Loucy (cell line): ENCODE results near the gene GOLGA7B.

ENCODE experiments used
- H2AFZ ChIP-seq: fragments of 200-600 bp; sonication (generic); 2 replicates; pipeline ENCODE4 v1.6.0; 2016; ENCODE audit warnings: antibody characterized with exemption, mild to moderate bottlenecking, low read length, moderate library complexity
- H3F3A ChIP-seq: fragments of 200-600 bp; 2 replicates; pipeline ENCODE4 v1.6.0; 2016; ENCODE audit warnings: antibody characterized with exemption, low read depth, mild to moderate bottlenecking
- H3K27me3 ChIP-seq: fragments of 200-600 bp; sonication (generic); 2 replicates; pipeline ENCODE4 v1.6.1; 2014; ENCODE audit warnings: low read length, mild to moderate bottlenecking; ENCODE audit not compliant: insufficient read depth, poor library complexity, severe bottlenecking
- H3K36me3 ChIP-seq: fragments of 200-600 bp; sonication (generic); 2 replicates; pipeline ENCODE4 v1.6.1; 2016; ENCODE audit warnings: low read length; ENCODE audit not compliant: insufficient read depth
- H3K4me1 ChIP-seq: fragments of 200-600 bp; sonication (generic); 2 replicates; pipeline ENCODE4 v1.5.1; 2014; ENCODE audit warnings: low read length, mild to moderate bottlenecking; ENCODE audit not compliant: insufficient read depth, poor library complexity, severe bottlenecking
- H3K4me2 ChIP-seq: fragments of 200-600 bp; sonication (generic); 2 replicates; pipeline ENCODE4 v1.6.0; 2014; ENCODE audit warnings: antibody characterized with exemption, low read length, low read depth, mild to moderate bottlenecking; ENCODE audit not compliant: poor library complexity, severe bottlenecking
- H3K4me3 ChIP-seq: fragments of 200-600 bp; sonication (generic); 2 replicates; pipeline ENCODE4 v1.5.1; 2014; ENCODE audit warnings: low read length, mild to moderate bottlenecking, mixed read lengths; ENCODE audit not compliant: poor library complexity, severe bottlenecking
- H3K79me2 ChIP-seq: fragments of 200-600 bp; sonication (generic); 2 replicates; pipeline ENCODE4 v1.6.1; 2014; ENCODE audit warnings: low read length; ENCODE audit not compliant: insufficient read depth
- H3K9ac ChIP-seq: fragments of 200-600 bp; sonication (generic); 2 replicates; pipeline ENCODE4 v1.6.0; 2014; ENCODE audit warnings: mild to moderate bottlenecking, low read depth, low read length, moderate library complexity; ENCODE audit not compliant: poor library complexity, severe bottlenecking
- H3K9me2 ChIP-seq: fragments of 200-600 bp; sonication (generic); replicated peaks from 2 replicates; pipeline ENCODE4 v1.6.1; 2016; ENCODE audit warnings: low read depth, low read length, mixed read lengths
- H3K9me3 ChIP-seq: fragments of 200-600 bp; sonication (generic); 2 replicates; pipeline ENCODE4 v1.6.1; 2014; ENCODE audit warnings: mild to moderate bottlenecking, antibody characterized with exemption, low read length, low read depth; ENCODE audit not compliant: insufficient read depth
- H4K20me1 ChIP-seq: fragments of 200-600 bp; sonication (generic); 2 replicates; pipeline ENCODE4 v1.6.0; 2014; ENCODE audit warnings: antibody characterized with exemption, low read length, mild to moderate bottlenecking; ENCODE audit not compliant: insufficient read depth, poor library complexity, severe bottlenecking
- CTCF ChIP-seq: fragments of 200-600 bp; sonication (generic); conservative IDR thresholded peaks from 2 replicates; pipeline ENCODE4 v1.5.1; 2014; ENCODE audit warnings: mild to moderate bottlenecking, antibody characterized with exemption, low read length
- EZH2phosphoT487 ChIP-seq: fragments of 200-600 bp; IDR thresholded peaks from 2 replicates; pipeline ENCODE4 v1.6.1; 2018; ENCODE audit warnings: antibody characterized with exemption, mild to moderate bottlenecking, moderate library complexity, borderline replicate concordance

GOLGA7B gene

DNA sequence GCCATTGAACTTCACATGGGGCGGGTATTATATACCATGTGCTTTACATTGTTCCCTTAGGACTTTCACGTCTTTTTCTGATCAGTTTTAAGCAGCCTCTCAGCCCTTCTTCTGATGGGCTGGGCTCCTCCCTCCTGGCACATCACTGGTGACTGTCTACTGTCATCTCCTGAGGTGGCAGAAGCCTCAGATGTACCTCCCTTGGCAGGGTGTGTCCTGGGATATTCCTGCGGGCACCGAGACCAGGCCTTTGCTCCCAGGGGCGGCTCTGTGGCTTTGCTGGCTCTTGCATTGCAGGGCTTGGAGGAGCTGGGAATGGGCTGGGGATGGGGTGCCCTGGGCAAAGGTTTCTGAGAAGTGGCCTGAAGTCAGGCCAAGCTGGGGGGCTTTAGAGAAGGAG is 34.6 kb upstream of the GOLGA7B start:
- no peak for TF ChIP-seq CTCF
- TF ChIP-seq EZH2phosphoT487: no peak

DNA sequence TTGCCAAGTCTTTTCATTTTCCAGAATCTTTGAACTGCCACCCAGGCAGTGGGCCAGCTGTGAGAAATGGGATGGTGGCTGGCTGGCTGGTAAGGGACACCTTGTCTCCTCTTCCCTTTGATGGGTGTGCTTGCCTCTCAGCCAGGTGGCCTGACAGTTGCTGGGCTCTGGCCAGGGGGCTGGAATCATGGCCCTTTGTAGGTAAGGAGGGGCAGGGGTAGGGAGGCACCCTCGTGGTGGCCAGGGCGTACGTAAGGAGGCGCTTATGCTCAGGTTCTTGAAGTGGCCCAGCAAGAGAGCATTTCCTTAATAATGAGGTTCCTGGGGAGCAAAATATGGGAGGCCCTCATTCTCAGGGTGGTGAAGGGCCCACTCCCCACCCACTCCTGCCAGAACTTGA is 33.0 kb upstream of the GOLGA7B start:
- H3K4me1 ChIP-seq: no peaks in the 10 kb centered on the region
- no peaks in the 10 kb centered on the region for H3F3A ChIP-seq
- no peak overlapping the region for H2AFZ ChIP-seq
- TF ChIP-seq CTCF (no peak), EZH2phosphoT487 (no peak)
- no peak overlapping the region for H3K9ac ChIP-seq
- no peaks in the 10 kb centered on the region for H3K79me2 ChIP-seq
- H3K27me3 ChIP-seq: no peaks in the 10 kb centered on the region
- H3K36me3 ChIP-seq: no peaks in the 10 kb centered on the region
- no peak overlapping the region for H3K4me3 ChIP-seq
- no peaks in the 10 kb centered on the region for H3K9me2 ChIP-seq
- no peaks in the 10 kb centered on the region for H4K20me1 ChIP-seq
- no peaks in the 10 kb centered on the region for H3K9me3 ChIP-seq
- no peak overlapping the region for H3K4me2 ChIP-seq

More for the DNA sequence above, 34.6 kb upstream of the GOLGA7B start:
- H2AFZ ChIP-seq: no peak overlapping the region
- H3K9me3 ChIP-seq: no peaks in the 10 kb centered on the region
- H3K36me3 ChIP-seq: no peaks in the 10 kb centered on the region
- no peaks in the 10 kb centered on the region for H3K9me2 ChIP-seq
- H3F3A ChIP-seq: no peaks in the 10 kb centered on the region
- H3K4me3 ChIP-seq: no peak overlapping the region
- no peaks in the 10 kb centered on the region for H3K79me2 ChIP-seq
- H3K27me3 ChIP-seq: no peaks in the 10 kb centered on the region
- no peak overlapping the region for H3K4me2 ChIP-seq
- no peaks in the 10 kb centered on the region for H3K4me1 ChIP-seq
- H3K9ac ChIP-seq: no peak overlapping the region
- H4K20me1 ChIP-seq: no peaks in the 10 kb centered on the region

- H4K20me1 ChIP-seq: no peaks in the 10 kb centered on the region
- no peak overlapping the region for H2AFZ ChIP-seq
- no peaks in the 10 kb centered on the region for H3K9me3 ChIP-seq
- TF ChIP-seq CTCF (no peak), EZH2phosphoT487 (no peak)
- no peaks in the 10 kb centered on the region for H3K4me1 ChIP-seq
- no peak overlapping the region for H3K4me2 ChIP-seq
- no peaks in the 10 kb centered on the region for H3K79me2 ChIP-seq
- no peak overlapping the region for H3K4me3 ChIP-seq
- no peak overlapping the region for H3K9ac ChIP-seq
- no peaks in the 10 kb centered on the region for H3K9me2 ChIP-seq
- H3F3A ChIP-seq: no peaks in the 10 kb centered on the region
- H3K36me3 ChIP-seq: no peaks in the 10 kb centered on the region
- no peaks in the 10 kb centered on the region for H3K27me3 ChIP-seq
These were observed 31.1 kb upstream of the GOLGA7B start for GRCh38 chr10:97818572-97818971.
